Measurements from ENCODE around the gene RCBTB1. TPM values are rescaled to one million over a fixed set of nuclear protein-coding genes. Genes with fewer than 3 reads are reported as not detected.

The RCBTB1 gene
- total and polyA plus RNA-seq, 2 donors (not counting 3 experiments of a cell fraction or from before 2014, with no cell fraction given): 12.1 to 23.8 TPM

DNA sequence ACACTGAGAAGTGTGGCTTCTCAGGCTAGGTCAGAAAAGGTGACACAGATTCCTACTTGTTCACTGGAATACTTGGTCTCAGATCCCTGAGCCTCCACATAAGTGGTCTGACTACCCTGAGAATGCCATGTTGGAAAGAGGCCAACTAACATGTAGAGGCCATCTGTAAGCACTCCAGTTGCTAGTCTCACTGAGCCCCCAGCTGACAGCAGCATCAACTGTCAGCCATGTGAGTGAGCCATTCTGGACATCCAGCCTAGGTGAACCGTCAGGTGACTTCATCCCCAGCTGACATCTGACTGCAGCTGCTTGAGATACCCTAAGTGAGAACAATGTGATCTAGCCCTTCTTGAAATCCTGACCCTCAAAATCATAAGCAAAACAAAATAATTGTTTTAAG, 24.8 kb upstream of the RCBTB1 start:
- Histone ChIP-seq H3K36me3 (ENCODE audit: control insufficient read depth in 2 of 2, extremely low read depth in 1 of 2, insufficient read depth in 2 of 2, low read length in 2 of 2) (no peaks in the 10 kb centered on the region), H3K9ac (replicated peaks; ENCODE audit: extremely low read depth, insufficient read depth, low read length) (no peak overlapping the region), H3K4me1 (ENCODE audit: control insufficient read depth, extremely low read depth, insufficient read depth, low read length) (no peaks in the 10 kb centered on the region), H3K27me3 (ENCODE audit: control insufficient read depth in 2 of 2, insufficient read depth in 2 of 2, low read length in 2 of 2) (no peaks in the 10 kb centered on the region), H4K20me1 (replicated peaks; ENCODE audit: control insufficient read depth, extremely low read depth, insufficient read depth, low read length) (no peaks in the 10 kb centered on the region), H3K9me1 (replicated peaks; ENCODE audit: control insufficient read depth, extremely low read depth, insufficient read depth, low read length) (no peaks in the 10 kb centered on the region), H3K79me2 (ENCODE audit: control insufficient read depth, insufficient read depth, low read length) (no peaks in the 10 kb centered on the region), H3K4me3 (replicated peaks in 1 of 3; ENCODE audit: insufficient read depth in 1 of 3, low read depth in 1 of 3, low read length in 3 of 3) (no peak overlapping the region), H3K9me3 (replicated peaks; ENCODE audit: control insufficient read depth, insufficient read depth, low read length) (no peaks in the 10 kb centered on the region), H3K27ac (ENCODE audit: insufficient read depth, low read depth, low read length) (no peak overlapping the region), H3K4me2 (ENCODE audit: insufficient read depth, low read length) (no peak overlapping the region), H2AFZ (ENCODE audit: low read depth, low read length) (no peak overlapping the region)
- intact Hi-C loops (cut with micrococcal nuclease) (no loop called here), dilution Hi-C loops (cut with MboI; ENCODE audit: extremely low pct_ligation_motif_present, low sequenced_read_pairs) (no loop called here)
- ChIA-PET CTCF (no interaction called here), POLR2A (no interaction called here)
- BruUV-seq (replicated peaks): no TSS peak
- FAIRE-seq (no peak), DNase-seq (ENCODE audit: low read depth, low spot score) (no peak)
- no peak for TF ChIP-seq FOS (IDR thresholded peaks at IDR 0.05; ENCODE audit: borderline replicate concordance, insufficient read depth, low read length)
- TF ChIP-seq EZH2 (IDR thresholded peaks at IDR 0.05; ENCODE audit: borderline replicate concordance, low read depth, low read length, severe bottlenecking): no peak
- TF ChIP-seq JUN (IDR thresholded peaks at IDR 0.05; ENCODE audit: borderline replicate concordance, insufficient read depth, insufficient read length, low read depth): no peak
- TF ChIP-seq MAX (IDR thresholded peaks at IDR 0.05; ENCODE audit: insufficient read depth, insufficient read length): no peak
- no peak for TF ChIP-seq POLR2A (IDR thresholded peaks at IDR 0.05; ENCODE audit: low read depth, low read length)
- TF ChIP-seq POLR2AphosphoS5 (IDR thresholded peaks at IDR 0.05; ENCODE audit: insufficient read depth, low read depth, low read length): no peak
- TF ChIP-seq GATA2 (IDR thresholded peaks at IDR 0.05; ENCODE audit: insufficient read depth, insufficient read length, low read depth, low read length): no peak
- no peak for TF ChIP-seq MYC (IDR thresholded peaks at IDR 0.05; ENCODE audit: low read depth, low read length)
- TF ChIP-seq, protein P1, sequence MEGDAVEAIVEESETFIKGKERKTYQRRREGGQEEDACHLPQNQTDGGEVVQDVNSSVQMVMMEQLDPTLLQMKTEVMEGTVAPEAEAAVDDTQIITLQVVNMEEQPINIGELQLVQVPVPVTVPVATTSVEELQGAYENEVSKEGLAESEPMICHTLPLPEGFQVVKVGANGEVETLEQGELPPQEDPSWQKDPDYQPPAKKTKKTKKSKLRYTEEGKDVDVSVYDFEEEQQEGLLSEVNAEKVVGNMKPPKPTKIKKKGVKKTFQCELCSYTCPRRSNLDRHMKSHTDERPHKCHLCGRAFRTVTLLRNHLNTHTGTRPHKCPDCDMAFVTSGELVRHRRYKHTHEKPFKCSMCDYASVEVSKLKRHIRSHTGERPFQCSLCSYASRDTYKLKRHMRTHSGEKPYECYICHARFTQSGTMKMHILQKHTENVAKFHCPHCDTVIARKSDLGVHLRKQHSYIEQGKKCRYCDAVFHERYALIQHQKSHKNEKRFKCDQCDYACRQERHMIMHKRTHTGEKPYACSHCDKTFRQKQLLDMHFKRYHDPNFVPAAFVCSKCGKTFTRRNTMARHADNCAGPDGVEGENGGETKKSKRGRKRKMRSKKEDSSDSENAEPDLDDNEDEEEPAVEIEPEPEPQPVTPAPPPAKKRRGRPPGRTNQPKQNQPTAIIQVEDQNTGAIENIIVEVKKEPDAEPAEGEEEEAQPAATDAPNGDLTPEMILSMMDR (IDR thresholded peaks at IDR 0.05; ENCODE audit: extremely low read depth in 1 of 2, insufficient read depth in 1 of 2, low read depth in 1 of 2, low read length in 2 of 2): no peak
